OCI-LY3 (cell line): Measurements from ENCODE around the gene AMBRA1.

ENCODE experiments used
- EZH2phosphoT487 ChIP-seq: fragments of 200-600 bp; shearing (Covaris generic); IDR thresholded peaks from 2 replicates; pipeline ENCODE4 v1.6.1; 2018; ENCODE audit warnings: antibody characterized with exemption, mixed run types, low read depth
- TF ChIP-seq, protein P1 (sequence below): fragments of 200-600, 300-600 bp; sonication (generic); IDR thresholded peaks from 2 replicates; pipeline ENCODE4 v1.5.1; 2014; ENCODE audit warnings: antibody characterized with exemption, low read length, low read depth

DNA sequence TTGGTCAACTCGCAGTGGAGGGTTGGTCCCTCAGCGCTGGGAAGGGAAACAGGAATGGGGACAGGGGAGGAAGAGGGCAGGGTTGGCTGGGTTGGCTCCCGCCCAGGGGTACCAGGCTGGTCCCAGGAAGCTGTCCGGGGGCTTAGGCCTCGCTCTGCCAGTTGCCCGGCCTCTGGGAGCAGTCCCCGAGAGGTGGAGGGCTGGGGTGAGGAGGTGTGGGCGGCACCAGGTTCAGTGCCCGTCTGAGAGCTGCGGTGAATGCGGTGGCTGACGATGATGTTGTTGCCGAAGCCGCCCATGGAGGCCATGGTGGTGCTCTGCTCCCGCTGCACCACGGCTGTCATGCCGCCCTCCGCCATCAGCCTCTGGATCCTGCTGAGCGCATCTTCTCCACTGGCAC is 196.3 kb downstream of the AMBRA1 start:
- TF ChIP-seq, protein P1, sequence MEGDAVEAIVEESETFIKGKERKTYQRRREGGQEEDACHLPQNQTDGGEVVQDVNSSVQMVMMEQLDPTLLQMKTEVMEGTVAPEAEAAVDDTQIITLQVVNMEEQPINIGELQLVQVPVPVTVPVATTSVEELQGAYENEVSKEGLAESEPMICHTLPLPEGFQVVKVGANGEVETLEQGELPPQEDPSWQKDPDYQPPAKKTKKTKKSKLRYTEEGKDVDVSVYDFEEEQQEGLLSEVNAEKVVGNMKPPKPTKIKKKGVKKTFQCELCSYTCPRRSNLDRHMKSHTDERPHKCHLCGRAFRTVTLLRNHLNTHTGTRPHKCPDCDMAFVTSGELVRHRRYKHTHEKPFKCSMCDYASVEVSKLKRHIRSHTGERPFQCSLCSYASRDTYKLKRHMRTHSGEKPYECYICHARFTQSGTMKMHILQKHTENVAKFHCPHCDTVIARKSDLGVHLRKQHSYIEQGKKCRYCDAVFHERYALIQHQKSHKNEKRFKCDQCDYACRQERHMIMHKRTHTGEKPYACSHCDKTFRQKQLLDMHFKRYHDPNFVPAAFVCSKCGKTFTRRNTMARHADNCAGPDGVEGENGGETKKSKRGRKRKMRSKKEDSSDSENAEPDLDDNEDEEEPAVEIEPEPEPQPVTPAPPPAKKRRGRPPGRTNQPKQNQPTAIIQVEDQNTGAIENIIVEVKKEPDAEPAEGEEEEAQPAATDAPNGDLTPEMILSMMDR, result no peak
- no peak for TF ChIP-seq EZH2phosphoT487
